Endodermal cell (in vitro differentiated cells): Measurements from ENCODE around the gene CATSPER4. TPM values are rescaled to one million over a fixed set of nuclear protein-coding genes. Genes with fewer than 3 reads are reported as not detected.

Experiments
- DNase-seq: peaks from one replicate; pipeline ENCODE4 v3.0.0-alpha.2; 2017
- H3K27ac ChIP-seq: 2 replicates; pipeline ENCODE4 v1.5.1; 2013; ENCODE audit warnings: mild to moderate bottlenecking, low read depth, low read length, moderate library complexity
- H3K27me3 ChIP-seq: 2 replicates; pipeline ENCODE4 v1.6.1; 2013; ENCODE audit warnings: mild to moderate bottlenecking, low read length, moderate library complexity; ENCODE audit not compliant: insufficient read depth, control insufficient read depth, poor library complexity, severe bottlenecking
- H3K36me3 ChIP-seq: 2 replicates; pipeline ENCODE4 v1.7.0; 2013; ENCODE audit warnings: mild to moderate bottlenecking, low read length, moderate library complexity; ENCODE audit not compliant: control insufficient read depth, insufficient read depth
- H3K4me1 ChIP-seq: one replicate; pipeline ENCODE4 v1.7.0; 2013; ENCODE audit warnings: low read length; ENCODE audit not compliant: control insufficient read depth, insufficient read depth
- H3K4me3 ChIP-seq: 2 replicates; pipeline ENCODE4 v1.5.1; 2013; ENCODE audit warnings: mild to moderate bottlenecking, low read length, moderate library complexity
- H3K9ac ChIP-seq: 2 replicates; pipeline ENCODE4 v1.6.1; 2013; ENCODE audit warnings: mild to moderate bottlenecking, low read length, moderate library complexity; ENCODE audit not compliant: poor library complexity, severe bottlenecking; ENCODE audit errors: extremely low read depth
- H3K9me3 ChIP-seq: 2 replicates; pipeline ENCODE4 v1.6.1; 2013; ENCODE audit warnings: mild to moderate bottlenecking, low read length, moderate library complexity; ENCODE audit not compliant: control insufficient read depth
- H3K27ac Mint-ChIP-seq: 2 replicates; pipeline ENCODE4 v1.8.0; 2020; ENCODE audit warnings: mixed read lengths
- H3K27me3 Mint-ChIP-seq: 2 replicates; pipeline ENCODE4 v1.8.0; 2021; ENCODE audit warnings: mild to moderate bottlenecking, mixed read lengths; ENCODE audit not compliant: insufficient read depth
- H3K36me3 Mint-ChIP-seq: 2 replicates; pipeline ENCODE4 v1.8.0; 2020; ENCODE audit warnings: low read depth, mixed read lengths
- H3K4me1 Mint-ChIP-seq: 2 replicates; pipeline ENCODE4 v1.8.0; 2020; ENCODE audit warnings: mixed read lengths
- H3K4me3 Mint-ChIP-seq: 2 replicates; pipeline ENCODE4 v1.8.0; 2020; ENCODE audit warnings: mild to moderate bottlenecking, moderate library complexity, mixed read lengths
- H3K9me3 Mint-ChIP-seq: 2 replicates; pipeline ENCODE4 v1.8.0; 2020; ENCODE audit warnings: mild to moderate bottlenecking, mixed read lengths
- CTCF ChIP-seq: fragments of 200-600 bp; sonication (generic); conservative IDR thresholded peaks from 2 replicates; pipeline ENCODE4 v1.5.0; 2021; ENCODE audit warnings: antibody characterized with exemption, mild to moderate bottlenecking
- WGBS, 2 experiments: methylation state at CpG; one replicate each; pipeline versions ENCODE4 v1.1.5 to v1.1.7; 2013; ENCODE audit warnings: missing lambda C conversion rate in 2 of 2, mixed read lengths in 1 of 2; ENCODE audit not compliant: insufficient coverage in 1 of 2, insufficient read length in 1 of 2; 5-methylcytosine and 5-hydroxymethylcytosine counted together
- total RNA-seq, 2 donors: library from RNA; stranded (reverse); fragmentation: NEBNext Ultra II Directional in 1 of 2; extraction: Animal tissue kit (Norgen Biotek cat#: 25700) in 1 of 2; gene quantifications; 2 replicates in 1 of 2; 3 replicates in 1 of 2; pipeline ENCODE4 v1.2.1, GENCODE V29; 2021

CATSPER4 gene
- total RNA-seq, 2 donors from 2014 or later: 0.20 to 0.35 TPM

- no peaks in the 10 kb centered on the region for H3K9me3 ChIP-seq
- DNase-seq: no peak
- Mint-ChIP-seq H3K36me3 (no peaks in the 10 kb centered on the region), H3K27me3 (peaks cover 9% of the 10 kb centered on the region), H3K9me3 (no peaks in the 10 kb centered on the region), H3K4me3 (peak overlapping the region; percentile 54), H3K4me1 (peaks cover 11% of the 10 kb centered on the region), H3K27ac (no peak overlapping the region)
- 90 to 95% methylated on average over 4 to 5 of the region's 5 CpGs for WGBS, 2 experiments
- no peak for TF ChIP-seq CTCF
- H3K4me3 ChIP-seq: no peak overlapping the region
- no peak overlapping the region for H3K27ac ChIP-seq
- H3K4me1 ChIP-seq: no peaks in the 10 kb centered on the region
- no peaks in the 10 kb centered on the region for H3K27me3 ChIP-seq
- H3K9ac ChIP-seq: no peak overlapping the region
- H3K36me3 ChIP-seq: no peaks in the 10 kb centered on the region
Observed at GRCh38 chr1:26200413-26200812, 10.0 kb downstream of the CATSPER4 start.

GRCh38 chr1:26203642-26204318 is 13.4 kb downstream of the CATSPER4 start:
- Histone ChIP-seq H3K27me3 (no peaks in the 10 kb centered on the region), H3K4me1 (no peaks in the 10 kb centered on the region), H3K36me3 (no peaks in the 10 kb centered on the region), H3K9me3 (no peaks in the 10 kb centered on the region), H3K9ac (no peak overlapping the region), H3K4me3 (no peak overlapping the region), H3K27ac (no peak overlapping the region)
- H3K27me3 Mint-ChIP-seq: peaks cover 9% of the 10 kb centered on the region
- no peaks in the 10 kb centered on the region for H3K9me3 Mint-ChIP-seq
- peaks cover 11% of the 10 kb centered on the region for H3K4me1 Mint-ChIP-seq
- 73 to 76% methylated on average over 4 to 9 of the region's 9 CpGs for WGBS, 2 experiments
- peak; percentile 58 for TF ChIP-seq CTCF
- H3K36me3 Mint-ChIP-seq: no peaks in the 10 kb centered on the region
- no peak overlapping the region for H3K27ac Mint-ChIP-seq
- no peak overlapping the region for H3K4me3 Mint-ChIP-seq
- DNase-seq: peak; percentile 69

GRCh38 chr1:26210147-26210870 is 19.9 kb downstream of the CATSPER4 start:
- Histone ChIP-seq H3K36me3 (no peaks in the 10 kb centered on the region), H3K27me3 (no peaks in the 10 kb centered on the region), H3K27ac (no peak overlapping the region), H3K4me3 (no peak overlapping the region), H3K4me1 (no peaks in the 10 kb centered on the region), H3K9me3 (no peaks in the 10 kb centered on the region), H3K9ac (no peak overlapping the region)
- H3K4me1 Mint-ChIP-seq: no peaks in the 10 kb centered on the region
- no peak for DNase-seq
- no peak overlapping the region for H3K27ac Mint-ChIP-seq
- no peaks in the 10 kb centered on the region for H3K9me3 Mint-ChIP-seq
- 90 to 100% methylated on average over 2 to 5 of the region's 5 CpGs for WGBS, 2 experiments
- H3K27me3 Mint-ChIP-seq: peaks cover 10% of the 10 kb centered on the region
- no peaks in the 10 kb centered on the region for H3K36me3 Mint-ChIP-seq
- TF ChIP-seq CTCF: no peak
- H3K4me3 Mint-ChIP-seq: no peak overlapping the region
